Activated CD8-positive, alpha-beta T cell treated with anti-CD3 and anti-CD28 coated beads for 36 hours (primary cell): Measurements from ENCODE around the gene KLHL29. TPM values are rescaled to one million over a fixed set of nuclear protein-coding genes. Genes with fewer than 3 reads are reported as not detected.

ENCODE experiments used
- ATAC-seq: fragments of 200-7000 bp; cut with Tn5 transposase; one replicate; pipeline ENCODE4 v1.10.0; 2021; ENCODE audit warnings: mild to moderate bottlenecking, moderate library complexity
- CTCF ChIA-PET: fragments of 350-600 bp; sonication (Branson Sonifier 250); formaldehyde crosslinking; loops from one replicate; lab custom pipeline; 2021; ENCODE audit warnings: antibody characterized with exemption; lab: Charles Lee
- POLR2A ChIA-PET: fragments of 350-600 bp; sonication (Branson Sonifier 250); formaldehyde crosslinking; loops from one replicate; lab custom pipeline; 2021; ENCODE audit warnings: antibody characterized with exemption; lab: Charles Lee
- DNase-seq: peaks from one replicate; pipeline ENCODE4 v3.0.0-alpha.2; 2020
- H3K27ac Mint-ChIP-seq: one replicate; pipeline ENCODE4 v1.8.0; 2021; ENCODE audit warnings: mild to moderate bottlenecking, mixed read lengths
- H3K27me3 Mint-ChIP-seq: one replicate; pipeline ENCODE4 v1.8.0; 2021; ENCODE audit warnings: mixed read lengths
- H3K36me3 Mint-ChIP-seq: one replicate; pipeline ENCODE4 v1.8.0; 2021; ENCODE audit warnings: low read depth, mixed read lengths
- H3K4me1 Mint-ChIP-seq: one replicate; pipeline ENCODE4 v1.8.0; 2021; ENCODE audit warnings: low read depth, mixed read lengths
- H3K4me3 Mint-ChIP-seq: one replicate; pipeline ENCODE4 v1.8.0; 2021; ENCODE audit warnings: mild to moderate bottlenecking, moderate library complexity, mixed read lengths
- H3K9me3 Mint-ChIP-seq: one replicate; pipeline ENCODE4 v1.8.0; 2021; ENCODE audit warnings: mixed read lengths
- intact Hi-C: fragments of 100-400 bp; cut with micrococcal nuclease; formaldehyde crosslinking; loops from one replicate; pipeline ENCODE4 v1.10.0; 2022
- total RNA-seq, 2 experiments: library from RNA; stranded (reverse); gene quantifications; one replicate each; pipeline ENCODE4 v1.2.3, GENCODE V29; 2021
- TF ChIP-seq, protein P1 (sequence below): fragments of 200-600 bp; IDR thresholded peaks from one replicate; pipeline ENCODE4 v1.8.0; 2022; ENCODE audit warnings: antibody characterized with exemption, mild to moderate bottlenecking

The KLHL29 gene
- total RNA-seq, 2 experiments from 2014 or later = 1.0 to 1.2 TPM

DNA sequence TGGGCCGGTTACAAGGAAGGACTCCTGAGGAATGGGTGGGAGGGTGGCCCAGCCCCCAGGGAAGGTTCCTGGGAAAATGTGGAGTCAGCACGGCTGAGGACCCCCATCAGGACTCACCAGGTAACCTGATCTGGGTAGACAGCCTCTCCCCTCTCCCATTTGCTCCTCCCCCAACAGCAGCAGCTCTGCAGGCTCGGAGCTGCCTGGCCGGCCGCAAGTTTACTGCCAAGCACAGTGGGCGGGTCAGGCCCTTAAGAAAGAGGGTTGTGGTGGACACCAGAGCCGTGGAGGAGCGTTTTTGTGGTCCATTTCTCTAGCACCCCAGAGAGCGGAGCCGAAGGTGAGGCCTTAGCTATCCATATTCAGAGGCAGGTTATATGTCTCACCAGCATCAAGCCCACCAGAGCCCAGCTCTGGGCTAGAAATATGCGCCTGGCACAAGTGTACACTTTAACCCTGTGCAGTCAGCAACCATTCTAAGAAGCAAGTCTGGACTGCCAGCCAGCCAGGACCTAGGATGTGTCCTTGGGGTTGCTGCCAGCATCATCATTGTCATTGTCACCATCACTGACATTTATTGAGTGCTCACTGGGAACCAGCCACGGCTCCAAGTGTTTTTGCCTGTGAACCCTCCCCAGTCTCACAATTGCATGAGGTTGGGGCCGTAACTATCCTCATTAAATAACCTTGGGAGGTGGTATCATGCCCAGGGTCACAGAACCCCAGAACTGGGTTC is 190.1 kb downstream of the KLHL29 start:
- H3K4me3 Mint-ChIP-seq = no peak overlapping the region
- intact Hi-C loops = no loop called here
- CTCF ChIA-PET = no interaction called here
- TF ChIP-seq, protein P1, sequence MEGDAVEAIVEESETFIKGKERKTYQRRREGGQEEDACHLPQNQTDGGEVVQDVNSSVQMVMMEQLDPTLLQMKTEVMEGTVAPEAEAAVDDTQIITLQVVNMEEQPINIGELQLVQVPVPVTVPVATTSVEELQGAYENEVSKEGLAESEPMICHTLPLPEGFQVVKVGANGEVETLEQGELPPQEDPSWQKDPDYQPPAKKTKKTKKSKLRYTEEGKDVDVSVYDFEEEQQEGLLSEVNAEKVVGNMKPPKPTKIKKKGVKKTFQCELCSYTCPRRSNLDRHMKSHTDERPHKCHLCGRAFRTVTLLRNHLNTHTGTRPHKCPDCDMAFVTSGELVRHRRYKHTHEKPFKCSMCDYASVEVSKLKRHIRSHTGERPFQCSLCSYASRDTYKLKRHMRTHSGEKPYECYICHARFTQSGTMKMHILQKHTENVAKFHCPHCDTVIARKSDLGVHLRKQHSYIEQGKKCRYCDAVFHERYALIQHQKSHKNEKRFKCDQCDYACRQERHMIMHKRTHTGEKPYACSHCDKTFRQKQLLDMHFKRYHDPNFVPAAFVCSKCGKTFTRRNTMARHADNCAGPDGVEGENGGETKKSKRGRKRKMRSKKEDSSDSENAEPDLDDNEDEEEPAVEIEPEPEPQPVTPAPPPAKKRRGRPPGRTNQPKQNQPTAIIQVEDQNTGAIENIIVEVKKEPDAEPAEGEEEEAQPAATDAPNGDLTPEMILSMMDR = no peak
- H3K36me3 Mint-ChIP-seq = no peaks in the 10 kb centered on the region
- DNase-seq (no peak), ATAC-seq (no peak)
- H3K9me3 Mint-ChIP-seq = no peaks in the 10 kb centered on the region
- no peak overlapping the region for H3K27ac Mint-ChIP-seq
- POLR2A ChIA-PET = no interaction called here
- no peaks in the 10 kb centered on the region for H3K4me1 Mint-ChIP-seq
- H3K27me3 Mint-ChIP-seq = no peaks in the 10 kb centered on the region

DNA sequence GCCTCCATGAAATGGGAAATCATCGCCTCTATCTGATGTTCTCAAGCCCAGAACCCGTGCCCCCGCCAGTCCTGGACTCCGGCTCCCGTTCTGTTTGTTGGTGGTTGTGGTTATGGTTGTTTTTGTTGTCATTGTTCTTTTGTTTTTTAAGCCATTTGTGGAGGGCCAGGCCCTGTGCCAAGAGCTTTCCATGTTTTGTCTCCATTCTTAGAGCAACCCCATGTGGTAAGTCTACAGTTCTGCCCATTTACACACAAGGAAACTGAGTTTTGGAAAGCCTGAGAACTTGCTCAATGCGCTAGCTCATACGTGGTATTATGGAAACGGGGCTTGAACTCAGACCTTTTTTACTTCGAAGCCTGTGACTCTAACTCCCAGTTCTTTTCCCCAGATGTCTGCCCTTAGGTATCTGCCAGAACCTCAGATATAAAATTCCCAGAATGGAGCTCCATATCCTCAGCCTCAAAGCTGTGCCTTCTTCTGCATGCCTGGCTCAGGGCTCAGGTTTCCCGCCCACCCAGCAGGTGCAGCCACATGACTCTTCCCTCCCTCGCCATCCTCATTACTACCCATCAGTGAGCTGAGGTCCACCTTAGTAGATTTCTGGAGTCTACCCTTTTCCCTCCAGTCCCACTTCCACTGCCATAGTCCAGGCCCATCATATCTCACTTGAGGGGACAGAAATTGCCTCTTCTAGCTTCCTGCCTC is 194.1 kb downstream of the KLHL29 start:
- no peak for ATAC-seq
- ChIA-PET CTCF (interaction anchor here (1.1 to 1.4 kb wide), 2 partner anchors 9 to 73 kb away, joined by 3 read pairs; no protein-coding TSS in a partner anchor), POLR2A (no interaction called here)
- TF ChIP-seq, protein P1 = no peak
- DNase-seq = no peak
- H3K4me1 Mint-ChIP-seq = no peaks in the 10 kb centered on the region
- intact Hi-C loops = no loop called here
- no peak overlapping the region for H3K4me3 Mint-ChIP-seq
- H3K27me3 Mint-ChIP-seq = no peaks in the 10 kb centered on the region
- H3K27ac Mint-ChIP-seq = no peak overlapping the region
- no peaks in the 10 kb centered on the region for H3K9me3 Mint-ChIP-seq
- H3K36me3 Mint-ChIP-seq = no peaks in the 10 kb centered on the region

DNA sequence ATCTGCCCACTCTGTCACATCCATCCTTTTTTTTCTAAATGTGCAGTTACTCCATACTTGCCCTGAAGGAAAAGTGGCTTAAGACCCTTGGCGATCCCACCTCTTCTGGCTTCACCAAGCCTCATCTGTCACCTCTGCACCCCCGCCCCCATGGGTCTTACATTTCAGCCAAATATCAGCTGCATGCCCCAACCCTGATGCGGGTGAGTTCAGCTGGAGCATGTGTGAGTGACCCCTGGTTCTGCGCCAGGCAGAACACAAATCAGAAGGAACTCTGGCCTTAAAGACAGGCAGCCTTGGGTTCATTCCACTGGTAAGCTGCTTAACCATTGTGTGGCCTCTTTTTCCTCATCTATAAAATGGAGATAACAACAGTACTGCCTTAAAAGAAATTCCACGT is 194.7 kb downstream of the KLHL29 start:
- Mint-ChIP-seq H3K27me3 (no peaks in the 10 kb centered on the region), H3K4me3 (no peak overlapping the region), H3K36me3 (no peaks in the 10 kb centered on the region), H3K9me3 (no peaks in the 10 kb centered on the region), H3K4me1 (no peaks in the 10 kb centered on the region), H3K27ac (no peak overlapping the region)
- no peak for ATAC-seq
- POLR2A ChIA-PET = no interaction called here
- no peak for DNase-seq
- TF ChIP-seq, protein P1 = no peak
- CTCF ChIA-PET = interaction anchor here (1.1 to 1.4 kb wide), 2 partner anchors 10 to 73 kb away, joined by 3 read pairs; no protein-coding TSS in a partner anchor
- intact Hi-C loops = no loop called here

DNA sequence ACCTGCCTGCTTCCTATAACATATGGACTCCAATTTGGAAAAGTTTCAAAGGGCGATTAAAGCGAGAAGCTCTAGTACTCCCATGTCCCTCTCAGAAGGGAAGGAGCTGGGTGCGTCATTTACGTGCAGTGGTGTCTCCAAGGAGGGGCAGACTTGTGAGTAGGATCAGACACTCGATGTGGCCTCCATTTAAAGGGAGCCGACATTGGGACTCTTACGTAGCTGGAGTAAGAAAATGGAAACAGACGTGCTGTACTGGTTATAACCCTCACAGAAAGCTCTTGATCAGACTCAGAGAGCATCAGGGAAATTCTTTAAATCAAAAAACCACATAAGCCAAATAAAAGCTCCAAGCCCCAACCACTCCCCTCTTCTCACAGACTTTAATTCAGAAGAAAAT is 198.5 kb downstream of the KLHL29 start:
- Mint-ChIP-seq H3K36me3 (no peaks in the 10 kb centered on the region), H3K9me3 (no peaks in the 10 kb centered on the region), H3K4me1 (no peaks in the 10 kb centered on the region), H3K4me3 (no peak overlapping the region), H3K27ac (no peak overlapping the region), H3K27me3 (no peaks in the 10 kb centered on the region)
- CTCF ChIA-PET = no interaction called here
- ATAC-seq (no peak), DNase-seq (no peak)
- POLR2A ChIA-PET = no interaction called here
- intact Hi-C loops = no loop called here
- TF ChIP-seq, protein P1 = no peak
